Measurements from ENCODE around the gene RPS16. TPM values are rescaled to one million over a fixed set of nuclear protein-coding genes. Genes with fewer than 3 reads are reported as not detected.
A peak's percentile ranks its signal among the peaks of the same experiment; 100 is the strongest.

Gene RPS16
- total and polyA plus RNA-seq, 9 of the 15 experiments (the other 6 are each of a cell fraction or from before 2014, with no cell fraction given) = 82.6 to 3,671 (median 2,204) TPM

DNA sequence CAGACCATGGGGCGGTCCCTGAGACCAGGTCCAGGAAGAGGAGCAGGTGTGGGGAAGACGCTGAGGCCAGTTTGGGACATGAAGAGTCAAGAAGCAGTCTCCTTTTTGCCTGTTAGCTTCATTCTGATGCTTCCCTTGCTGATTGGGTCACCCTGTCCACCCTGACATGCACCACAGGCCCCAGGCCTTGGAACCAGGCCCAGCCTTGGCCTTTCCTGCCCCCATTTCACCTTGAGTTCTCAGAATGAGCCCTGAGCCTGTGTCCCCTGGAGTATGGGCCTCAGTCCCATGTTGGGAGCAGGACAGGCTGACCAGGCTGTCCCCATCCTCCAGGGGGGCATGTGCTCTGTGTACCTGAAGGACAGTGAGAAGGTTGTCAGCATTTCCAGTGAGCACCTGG lies 40.0 kb upstream of the RPS16 start (continued):
- TF ChIP-seq, protein P1, sequence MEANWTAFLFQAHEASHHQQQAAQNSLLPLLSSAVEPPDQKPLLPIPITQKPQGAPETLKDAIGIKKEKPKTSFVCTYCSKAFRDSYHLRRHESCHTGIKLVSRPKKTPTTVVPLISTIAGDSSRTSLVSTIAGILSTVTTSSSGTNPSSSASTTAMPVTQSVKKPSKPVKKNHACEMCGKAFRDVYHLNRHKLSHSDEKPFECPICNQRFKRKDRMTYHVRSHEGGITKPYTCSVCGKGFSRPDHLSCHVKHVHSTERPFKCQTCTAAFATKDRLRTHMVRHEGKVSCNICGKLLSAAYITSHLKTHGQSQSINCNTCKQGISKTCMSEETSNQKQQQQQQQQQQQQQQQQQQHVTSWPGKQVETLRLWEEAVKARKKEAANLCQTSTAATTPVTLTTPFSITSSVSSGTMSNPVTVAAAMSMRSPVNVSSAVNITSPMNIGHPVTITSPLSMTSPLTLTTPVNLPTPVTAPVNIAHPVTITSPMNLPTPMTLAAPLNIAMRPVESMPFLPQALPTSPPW (CRISPR knock-in tag; IDR thresholded peaks at IDR 0.05) = no peak
- no peak for TF ChIP-seq SREBF2 (CRISPR knock-in tag; IDR thresholded peaks at IDR 0.05)

DNA sequence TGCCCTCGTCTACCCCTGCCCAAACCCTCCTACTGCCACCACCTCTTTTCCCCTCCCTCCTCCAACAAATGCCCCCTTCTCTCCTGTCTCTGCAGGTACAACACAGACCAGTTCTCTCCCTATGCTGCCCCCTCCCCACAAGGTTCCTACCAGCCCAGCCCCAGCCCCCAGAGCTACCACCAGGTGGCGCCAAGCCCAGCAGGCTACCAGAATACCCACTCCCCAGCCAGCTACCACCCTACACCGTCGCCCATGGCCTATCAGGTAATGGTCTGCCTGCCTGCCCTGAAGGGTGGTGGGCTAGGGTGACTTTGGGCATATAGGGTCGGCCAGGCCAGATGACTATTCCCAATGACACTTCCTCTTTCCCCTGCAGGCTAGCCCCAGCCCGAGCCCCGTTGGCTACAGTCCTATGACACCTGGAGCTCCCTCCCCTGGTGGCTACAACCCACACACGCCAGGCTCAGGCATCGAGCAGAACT lies 38.4 kb upstream of the RPS16 start:
- no peak overlapping the region for H3K4me2 ChIP-seq (ENCODE audit: insufficient read depth, low read length)
- intact Hi-C loops (cut with micrococcal nuclease) = loop anchor here (2.0 kb wide), 1 partner anchor 59 kb away; the partner anchor contains the start of gene EID2B
- ChIA-PET POLR2A (interaction anchor here (0.7 to 1.1 kb wide), 2 partner anchors 20 to 59 kb away, joined by 3 to 4 read pairs; no protein-coding TSS in a partner anchor), CTCF (ENCODE audit: low intra/inter-chr PET ratio) (interaction anchor here (0.6 to 2.0 kb wide), 3 partner anchors 58 to 1727 kb away, joined by 3 to 12 read pairs (median 3); partner anchors contain the start of gene EID2B)
- peaks cover 77% of the 10 kb centered on the region for H3K36me3 ChIP-seq (ENCODE audit: control insufficient read depth, insufficient read depth, low read length)
- H3K9me1 ChIP-seq (ENCODE audit: control insufficient read depth, insufficient read depth, low read length) = no peaks in the 10 kb centered on the region
- no TSS peak for BruUV-seq (replicated peaks)
- no peaks in the 10 kb centered on the region for H3K27me3 ChIP-seq (ENCODE audit: control insufficient read depth in 2 of 2, insufficient read depth in 2 of 2, low read length in 2 of 2)
- H3K9ac ChIP-seq (ENCODE audit: insufficient read depth in 1 of 2, low read depth in 2 of 2, low read length in 2 of 2) = no peak overlapping the region
- 57% methylated on average over 9 of the region's 9 CpGs for WGBS (ENCODE audit: insufficient coverage, low coverage, missing lambda C conversion rate)
- no peaks in the 10 kb centered on the region; the same call in 1 of the 2 replicates for H4K20me1 ChIP-seq (replicated peaks; ENCODE audit: control insufficient read depth, insufficient read depth, low read length)
- FAIRE-seq = peak; percentile 11
- H3K9me3 ChIP-seq (replicated peaks; ENCODE audit: control insufficient read depth, insufficient read depth, low read depth, low read length) = no peaks in the 10 kb centered on the region
- no peak overlapping the region for H2AFZ ChIP-seq (ENCODE audit: low read depth, low read length)
- no peak overlapping the region for H3K4me3 ChIP-seq
- in situ Hi-C loops (cut with MboI) = no loop called here
- H3K27ac ChIP-seq (ENCODE audit: extremely low read depth, low read depth, low read length) = no peak overlapping the region
- no peaks in the 10 kb centered on the region for H3K79me2 ChIP-seq (ENCODE audit: control insufficient read depth, insufficient read depth, low read length)
- peak; percentile 93 for ATAC-seq
- DNase-seq (ENCODE audit: extremely low read depth in 1 of 4, low spot score in 3 of 4) = peak; percentile 69 to 74 (median 72)
- peaks cover 4 to 16% of the 10 kb centered on the region in 2 experiments; a peak in 2 of 5 replicates for H3K4me1 ChIP-seq (replicated peaks in 1 of 2; ENCODE audit: control insufficient read depth in 2 of 2, insufficient read depth in 2 of 2, low read length in 2 of 2)
- TF ChIP-seq, protein P2, sequence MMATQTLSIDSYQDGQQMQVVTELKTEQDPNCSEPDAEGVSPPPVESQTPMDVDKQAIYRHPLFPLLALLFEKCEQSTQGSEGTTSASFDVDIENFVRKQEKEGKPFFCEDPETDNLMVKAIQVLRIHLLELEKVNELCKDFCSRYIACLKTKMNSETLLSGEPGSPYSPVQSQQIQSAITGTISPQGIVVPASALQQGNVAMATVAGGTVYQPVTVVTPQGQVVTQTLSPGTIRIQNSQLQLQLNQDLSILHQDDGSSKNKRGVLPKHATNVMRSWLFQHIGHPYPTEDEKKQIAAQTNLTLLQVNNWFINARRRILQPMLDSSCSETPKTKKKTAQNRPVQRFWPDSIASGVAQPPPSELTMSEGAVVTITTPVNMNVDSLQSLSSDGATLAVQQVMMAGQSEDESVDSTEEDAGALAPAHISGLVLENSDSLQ (IDR thresholded peaks at IDR 0.05) = no peak
- TF ChIP-seq HDGF (IDR thresholded peaks at IDR 0.05) = peak; percentile 14; the same call in 1 of the 2 replicates
- TF ChIP-seq RAD21 (CRISPR knock-in tag; conservative IDR thresholded peaks at IDR 0.05 in 1 of 2, IDR thresholded peaks at IDR 0.05 in 1 of 2) = peak; percentile 34 to 58
- peak; percentile 65 for TF ChIP-seq SPI1 (IDR thresholded peaks at IDR 0.05; ENCODE audit: borderline replicate concordance, low read depth, low read length)
- TF ChIP-seq, protein P3, sequence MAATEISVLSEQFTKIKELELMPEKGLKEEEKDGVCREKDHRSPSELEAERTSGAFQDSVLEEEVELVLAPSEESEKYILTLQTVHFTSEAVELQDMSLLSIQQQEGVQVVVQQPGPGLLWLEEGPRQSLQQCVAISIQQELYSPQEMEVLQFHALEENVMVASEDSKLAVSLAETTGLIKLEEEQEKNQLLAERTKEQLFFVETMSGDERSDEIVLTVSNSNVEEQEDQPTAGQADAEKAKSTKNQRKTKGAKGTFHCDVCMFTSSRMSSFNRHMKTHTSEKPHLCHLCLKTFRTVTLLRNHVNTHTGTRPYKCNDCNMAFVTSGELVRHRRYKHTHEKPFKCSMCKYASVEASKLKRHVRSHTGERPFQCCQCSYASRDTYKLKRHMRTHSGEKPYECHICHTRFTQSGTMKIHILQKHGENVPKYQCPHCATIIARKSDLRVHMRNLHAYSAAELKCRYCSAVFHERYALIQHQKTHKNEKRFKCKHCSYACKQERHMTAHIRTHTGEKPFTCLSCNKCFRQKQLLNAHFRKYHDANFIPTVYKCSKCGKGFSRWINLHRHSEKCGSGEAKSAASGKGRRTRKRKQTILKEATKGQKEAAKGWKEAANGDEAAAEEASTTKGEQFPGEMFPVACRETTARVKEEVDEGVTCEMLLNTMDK (IDR thresholded peaks at IDR 0.05; ENCODE audit: borderline replicate concordance, insufficient read depth, low read depth, low read length, poor library complexity, severe bottlenecking) = peak; percentile 91
- TF ChIP-seq, protein P4, sequence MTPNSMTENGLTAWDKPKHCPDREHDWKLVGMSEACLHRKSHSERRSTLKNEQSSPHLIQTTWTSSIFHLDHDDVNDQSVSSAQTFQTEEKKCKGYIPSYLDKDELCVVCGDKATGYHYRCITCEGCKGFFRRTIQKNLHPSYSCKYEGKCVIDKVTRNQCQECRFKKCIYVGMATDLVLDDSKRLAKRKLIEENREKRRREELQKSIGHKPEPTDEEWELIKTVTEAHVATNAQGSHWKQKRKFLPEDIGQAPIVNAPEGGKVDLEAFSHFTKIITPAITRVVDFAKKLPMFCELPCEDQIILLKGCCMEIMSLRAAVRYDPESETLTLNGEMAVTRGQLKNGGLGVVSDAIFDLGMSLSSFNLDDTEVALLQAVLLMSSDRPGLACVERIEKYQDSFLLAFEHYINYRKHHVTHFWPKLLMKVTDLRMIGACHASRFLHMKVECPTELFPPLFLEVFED (CRISPR knock-in tag; conservative IDR thresholded peaks at IDR 0.05) = 0 out of 2 replicates have a peak, but pooled peaks have one; percentile 52
- TF ChIP-seq, protein P5, sequence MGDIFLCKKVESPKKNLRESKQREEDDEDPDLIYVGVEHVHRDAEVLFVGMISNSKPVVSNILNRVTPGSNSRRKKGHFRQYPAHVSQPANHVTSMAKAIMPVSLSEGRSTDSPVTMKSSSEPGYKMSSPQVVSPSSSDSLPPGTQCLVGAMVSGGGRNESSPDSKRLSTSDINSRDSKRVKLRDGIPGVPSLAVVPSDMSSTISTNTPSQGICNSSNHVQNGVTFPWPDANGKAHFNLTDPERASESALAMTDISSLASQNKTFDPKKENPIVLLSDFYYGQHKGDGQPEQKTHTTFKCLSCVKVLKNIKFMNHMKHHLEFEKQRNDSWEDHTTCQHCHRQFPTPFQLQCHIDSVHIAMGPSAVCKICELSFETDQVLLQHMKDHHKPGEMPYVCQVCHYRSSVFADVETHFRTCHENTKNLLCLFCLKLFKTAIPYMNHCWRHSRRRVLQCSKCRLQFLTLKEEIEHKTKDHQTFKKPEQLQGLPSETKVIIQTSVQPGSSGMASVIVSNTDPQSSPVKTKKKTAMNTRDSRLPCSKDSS (IDR thresholded peaks at IDR 0.05; ENCODE audit: low read depth, partially characterized antibody) = no peak
- no peak for TF ChIP-seq ZNF121 (CRISPR knock-in tag; conservative IDR thresholded peaks at IDR 0.05)

All from K562 (cell line).